Choroid plexus epithelial cell (primary cell): Measurements from ENCODE around the gene COL5A1.

ENCODE experiments used
- DNase-seq: peaks from one replicate; pipeline ENCODE4 v3.0.0-alpha.2; 2010; ENCODE audit warnings: low read depth
- H3K4me3 ChIP-seq: 2 replicates; pipeline ENCODE4 v1.5.1; 2011; ENCODE audit warnings: low read depth, mild to moderate bottlenecking, control low read depth, low read length, moderate library complexity
- TF ChIP-seq, protein P1 (sequence below): conservative IDR thresholded peaks from 2 replicates; pipeline ENCODE4 v1.5.1; 2011; ENCODE audit warnings: low read depth, mild to moderate bottlenecking, control low read depth, inconsistent platforms, low read length, moderate library complexity

COL5A1 gene

DNA sequence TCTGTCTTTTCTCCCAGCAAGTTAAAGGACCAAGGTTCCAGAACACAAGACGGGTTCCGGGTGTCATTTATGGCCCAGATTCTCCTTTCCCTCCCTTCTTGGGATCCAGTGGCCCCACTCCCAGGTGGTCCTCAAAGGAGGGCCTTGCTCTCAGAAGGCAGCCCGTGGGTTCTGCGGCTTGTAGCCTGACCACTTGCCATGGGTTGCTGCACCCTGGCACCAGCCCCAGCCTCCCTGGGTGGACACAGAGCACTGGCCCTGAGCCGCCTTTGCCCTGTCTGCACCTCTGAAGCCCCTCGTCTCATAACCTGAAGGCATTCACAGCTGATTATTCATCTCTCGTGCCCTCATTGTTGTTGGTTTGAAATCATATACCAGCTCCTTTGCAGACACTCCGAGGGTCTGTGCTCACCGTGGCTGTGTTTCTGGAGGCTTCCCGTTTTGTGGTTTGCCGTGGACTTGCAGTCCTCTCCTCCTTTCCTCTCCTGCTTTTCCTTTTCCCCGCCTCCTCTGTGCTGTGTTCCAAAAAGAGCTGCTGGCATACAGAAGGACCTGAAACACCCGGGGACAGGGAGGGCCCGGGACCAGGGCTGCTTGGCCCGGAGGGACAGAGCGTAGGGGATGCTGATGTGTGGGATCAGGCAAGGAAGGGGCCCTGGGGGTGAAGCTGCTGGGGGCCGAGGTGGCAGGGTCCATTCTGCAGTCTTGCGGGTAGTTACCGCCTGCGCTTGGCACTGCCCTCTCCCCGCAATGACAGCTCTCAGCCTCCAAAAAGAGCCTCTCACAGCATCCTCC lies 189.5 kb downstream of the COL5A1 start:
- TF ChIP-seq, protein P1, sequence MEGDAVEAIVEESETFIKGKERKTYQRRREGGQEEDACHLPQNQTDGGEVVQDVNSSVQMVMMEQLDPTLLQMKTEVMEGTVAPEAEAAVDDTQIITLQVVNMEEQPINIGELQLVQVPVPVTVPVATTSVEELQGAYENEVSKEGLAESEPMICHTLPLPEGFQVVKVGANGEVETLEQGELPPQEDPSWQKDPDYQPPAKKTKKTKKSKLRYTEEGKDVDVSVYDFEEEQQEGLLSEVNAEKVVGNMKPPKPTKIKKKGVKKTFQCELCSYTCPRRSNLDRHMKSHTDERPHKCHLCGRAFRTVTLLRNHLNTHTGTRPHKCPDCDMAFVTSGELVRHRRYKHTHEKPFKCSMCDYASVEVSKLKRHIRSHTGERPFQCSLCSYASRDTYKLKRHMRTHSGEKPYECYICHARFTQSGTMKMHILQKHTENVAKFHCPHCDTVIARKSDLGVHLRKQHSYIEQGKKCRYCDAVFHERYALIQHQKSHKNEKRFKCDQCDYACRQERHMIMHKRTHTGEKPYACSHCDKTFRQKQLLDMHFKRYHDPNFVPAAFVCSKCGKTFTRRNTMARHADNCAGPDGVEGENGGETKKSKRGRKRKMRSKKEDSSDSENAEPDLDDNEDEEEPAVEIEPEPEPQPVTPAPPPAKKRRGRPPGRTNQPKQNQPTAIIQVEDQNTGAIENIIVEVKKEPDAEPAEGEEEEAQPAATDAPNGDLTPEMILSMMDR, result no peak
- H3K4me3 ChIP-seq, result no peak overlapping the region
- DNase-seq, result no peak

DNA sequence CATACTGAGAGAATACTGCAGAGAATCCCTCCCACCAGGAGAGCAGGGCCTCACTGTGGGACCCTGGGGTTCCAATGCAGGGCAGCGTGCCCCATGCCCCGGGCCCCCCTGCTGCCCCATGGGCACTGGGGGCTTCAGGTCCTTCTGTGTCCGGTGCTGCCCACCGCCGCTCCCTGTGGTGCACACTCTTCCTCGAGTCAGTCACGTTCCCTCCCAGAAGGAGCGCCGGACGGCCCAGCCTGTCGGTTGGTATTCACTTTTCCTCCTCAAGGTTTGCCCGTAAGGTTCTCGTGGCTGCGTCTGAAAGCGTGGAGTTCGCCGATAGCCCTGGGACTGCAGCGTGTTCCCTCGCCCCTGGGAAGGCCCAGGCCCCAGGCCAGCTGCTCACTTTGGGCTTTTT lies 190.9 kb downstream of the COL5A1 start:
- TF ChIP-seq, protein P1, result no peak
- no peak for DNase-seq
- no peak overlapping the region for H3K4me3 ChIP-seq

DNA sequence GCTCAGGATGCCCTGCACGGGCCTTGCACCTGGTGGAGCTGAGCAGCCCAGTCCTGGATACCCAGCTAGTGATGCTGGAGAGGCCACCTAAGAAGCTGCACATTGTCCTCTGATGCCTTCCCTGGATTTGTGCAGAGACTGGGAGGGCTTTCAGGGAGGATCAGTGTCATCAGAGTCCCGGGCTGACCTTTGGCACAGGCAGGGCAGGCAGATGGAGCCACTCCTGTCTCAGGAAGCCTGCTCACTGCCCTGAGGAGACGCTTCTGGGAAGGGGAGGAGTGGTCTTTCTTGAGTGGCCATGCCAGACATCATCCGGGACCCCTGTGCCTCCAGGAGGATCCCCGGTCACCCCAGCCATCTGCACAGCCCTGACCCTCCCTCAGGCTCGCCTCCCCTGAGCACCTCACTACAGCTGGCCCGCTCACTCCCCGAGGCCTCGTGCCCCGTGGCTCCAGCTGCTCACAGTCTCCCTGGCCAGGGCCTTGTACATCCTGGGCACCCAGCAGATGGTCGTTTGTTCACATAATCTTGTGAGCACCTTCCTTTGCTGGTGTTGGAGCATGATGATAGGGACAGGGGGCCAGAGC lies 191.8 kb downstream of the COL5A1 start:
- TF ChIP-seq, protein P1, result no peak
- no peak overlapping the region for H3K4me3 ChIP-seq
- no peak for DNase-seq

DNA sequence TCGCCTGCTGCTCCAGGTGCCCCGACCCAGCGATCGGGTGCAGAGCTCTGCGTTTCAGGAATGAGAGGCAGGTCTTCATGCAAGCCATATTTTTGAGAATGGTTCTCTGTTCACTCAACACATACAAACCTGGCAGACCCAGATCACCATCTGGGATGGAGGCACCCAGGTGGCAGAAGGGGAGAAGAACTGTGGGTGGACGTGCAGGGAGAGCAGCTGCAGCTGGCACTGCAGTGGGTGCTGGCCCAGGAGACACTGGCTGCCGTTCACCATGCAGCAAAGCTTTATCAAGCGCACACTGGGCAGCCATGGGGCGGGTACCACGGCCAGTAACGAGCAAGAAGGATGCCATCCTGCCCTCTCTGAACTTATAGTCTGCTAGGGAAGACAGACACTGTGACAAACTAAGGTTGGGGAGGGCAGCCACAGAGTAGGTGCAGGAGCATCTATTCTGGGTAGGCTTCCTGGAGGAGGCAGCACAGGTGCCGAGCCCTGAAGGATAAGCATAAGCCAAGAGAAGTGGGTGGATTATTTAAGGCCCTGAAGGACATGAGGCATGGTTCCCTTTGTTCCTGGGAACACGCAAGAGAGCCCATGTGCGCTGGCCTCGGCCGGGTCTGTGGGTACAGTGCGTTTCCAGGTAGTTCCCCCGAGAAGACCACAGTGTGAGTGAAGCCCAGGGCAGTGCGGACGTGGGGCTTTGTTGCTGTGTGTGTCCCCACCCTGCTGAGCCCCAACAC lies 192.8 kb downstream of the COL5A1 start:
- TF ChIP-seq, protein P1, result no peak
- no peak for DNase-seq
- no peak overlapping the region for H3K4me3 ChIP-seq

DNA sequence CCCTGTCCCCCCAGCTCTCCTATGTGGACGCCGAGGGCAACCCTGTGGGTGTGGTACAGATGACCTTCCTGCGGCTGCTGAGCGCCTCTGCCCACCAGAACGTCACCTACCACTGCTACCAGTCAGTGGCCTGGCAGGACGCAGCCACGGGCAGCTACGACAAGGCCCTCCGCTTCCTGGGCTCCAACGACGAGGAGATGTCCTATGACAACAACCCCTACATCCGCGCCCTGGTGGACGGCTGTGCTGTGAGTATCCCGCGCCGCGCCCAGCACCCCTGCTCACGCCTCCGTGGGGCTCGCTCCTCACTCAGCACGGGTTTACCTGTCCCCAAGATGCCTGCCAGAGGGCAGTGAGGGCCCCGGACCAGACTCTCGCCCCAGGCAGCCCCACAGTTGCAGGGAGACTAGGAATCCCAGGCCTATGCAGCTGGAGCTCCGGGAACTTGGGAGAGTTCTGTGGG lies 193.4 kb downstream of the COL5A1 start:
- DNase-seq, result no peak
- no peak overlapping the region for H3K4me3 ChIP-seq
- TF ChIP-seq, protein P1, result no peak

DNA sequence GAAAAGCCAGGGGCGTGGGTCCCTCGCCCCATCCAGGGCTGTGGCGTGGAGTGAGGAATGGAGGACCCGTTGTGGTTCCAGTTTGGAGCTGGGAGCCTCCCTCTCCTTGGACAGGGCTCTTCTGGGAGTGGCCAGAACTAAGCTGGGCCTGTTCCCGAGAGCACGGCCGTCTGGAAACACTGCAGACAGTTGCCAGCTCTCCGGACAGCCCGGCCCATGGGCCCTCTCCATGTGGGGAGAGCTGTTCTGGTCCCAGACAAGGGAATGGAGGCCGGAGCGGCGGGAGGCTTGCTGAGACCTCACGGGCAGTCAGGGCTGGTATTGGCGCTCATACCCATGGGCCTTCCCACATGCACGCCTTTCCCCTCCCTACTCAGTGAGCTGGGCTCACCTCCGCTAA lies 193.8 kb downstream of the COL5A1 start:
- no peak for DNase-seq
- no peak overlapping the region for H3K4me3 ChIP-seq
- TF ChIP-seq, protein P1, result no peak
